Panc1 (cell line): ENCODE measurements around the gene NEGR1. TPM values are rescaled to one million over a fixed set of nuclear protein-coding genes. Genes with fewer than 3 reads are reported as not detected.

Experiments used
- ATAC-seq: fragments of 200-7000 bp; cut with Tn5 transposase; 2 replicates; pipeline ENCODE4 v1.9.1; 2020; ENCODE audit warnings: mild to moderate bottlenecking, moderate library complexity
- BruUV-seq: library from RNA; stranded (reverse); fragments of 400-500 nt; replicated peaks from 2 replicates; lab custom pipeline; 2021; lab: Mats Ljungman, UMichigan
- CTCF ChIA-PET: fragments of 300-600 bp; sonication (Branson Sonifier 250); formaldehyde crosslinking; loops from one replicate; lab custom pipeline; 2022; ENCODE audit warnings: antibody characterized with exemption; lab: Charles Lee
- POLR2A ChIA-PET: fragments of 300-600 bp; sonication (Branson Sonifier 250); formaldehyde crosslinking; loops from one replicate; lab custom pipeline; 2022; ENCODE audit warnings: antibody characterized with exemption; lab: Charles Lee
- DNase-seq: peaks from one replicate; pipeline ENCODE4 v3.0.0-alpha.2; 2010; ENCODE audit warnings: low read depth, low spot score
- H3K27ac ChIP-seq: 2 replicates; pipeline ENCODE4 v1.5.1; 2011; ENCODE audit warnings: mild to moderate bottlenecking, low read length, inconsistent platforms
- H3K27me3 ChIP-seq: fragments of 200-500 bp; sonication (Bioruptor generic); 2 replicates; pipeline ENCODE4 v1.6.0; 2014; ENCODE audit warnings: low read length, inconsistent platforms; ENCODE audit not compliant: control insufficient read depth, insufficient read depth
- H3K36me3 ChIP-seq: fragments of 200-500 bp; sonication (Bioruptor generic); 2 replicates; pipeline ENCODE4 v1.5.1; 2014; ENCODE audit warnings: inconsistent platforms, mild to moderate bottlenecking, low read length, moderate library complexity; ENCODE audit not compliant: control insufficient read depth, insufficient read depth
- H3K4me1 ChIP-seq: 2 replicates; pipeline ENCODE4 v1.5.1; 2011; ENCODE audit warnings: inconsistent platforms, mild to moderate bottlenecking, low read length, moderate library complexity; ENCODE audit not compliant: control insufficient read depth, insufficient read depth
- H3K4me3 ChIP-seq, 2 experiments: 2 replicates each; pipeline ENCODE4 v1.5.1; 2011 to 2012; ENCODE audit warnings: low read depth in 2 of 2, low read length in 2 of 2, mild to moderate bottlenecking in 2 of 2, inconsistent platforms in 1 of 2, moderate library complexity in 1 of 2
- H3K9me3 ChIP-seq: fragments of 200-500 bp; sonication (Bioruptor generic); 2 replicates; pipeline ENCODE4 v1.5.1; 2014; ENCODE audit warnings: low read depth, mild to moderate bottlenecking, inconsistent platforms, low read length, moderate library complexity; ENCODE audit not compliant: control insufficient read depth, insufficient read depth
- CTCF ChIP-seq: fragments of 450-650 bp; IDR thresholded peaks from 2 replicates; pipeline ENCODE4 v1.5.1; 2017; ENCODE audit warnings: mild to moderate bottlenecking
- POLR2AphosphoS5 ChIP-seq: IDR thresholded peaks from 2 replicates; pipeline ENCODE4 v1.6.1; 2012; ENCODE audit warnings: mild to moderate bottlenecking, low read depth, low read length, moderate library complexity
- REST ChIP-seq, 2 experiments: IDR thresholded peaks; 2 replicates each; pipeline ENCODE4 v1.6.1; 2011 to 2012; ENCODE audit warnings: low read depth in 2 of 2, control low read depth in 1 of 2, low read length in 1 of 2, mild to moderate bottlenecking in 1 of 2, moderate library complexity in 1 of 2; ENCODE audit not compliant: insufficient read depth in 1 of 2
- SIN3A ChIP-seq: IDR thresholded peaks from 2 replicates; pipeline ENCODE4 v1.6.1; 2012; ENCODE audit warnings: low read depth, mild to moderate bottlenecking, low read length, moderate library complexity, borderline replicate concordance; ENCODE audit not compliant: insufficient read depth
- TCF7L2 ChIP-seq: IDR thresholded peaks from 2 replicates; pipeline ENCODE4 v1.6.1; 2011; ENCODE audit warnings: mild to moderate bottlenecking, low read depth, low read length, inconsistent platforms
- in situ Hi-C: cut with HindIII; loops from 2 replicates; pipeline ENCODE4 v1.10.0; 2016; ENCODE audit warnings: low sequenced_read_pairs, low pct_unique_long_range_greater_than_20kb
- intact Hi-C: fragments of 100-400 bp; cut with micrococcal nuclease; formaldehyde crosslinking; loops from one replicate; pipeline ENCODE4 v1.10.0; 2022; ENCODE audit not compliant: unreplicated experiment
- total RNA-seq: library from RNA; stranded (reverse); gene quantifications from one replicate; pipeline ENCODE4 v1.2.1, GENCODE V29; 2021; ENCODE audit not compliant: unreplicated experiment

NEGR1 gene
- total RNA-seq, 1 experiment from 2014 or later: 2.7 TPM

GRCh38 chr1:72117621-72118020 is 164.7 kb downstream of the NEGR1 start:
- POLR2A ChIA-PET: no interaction called here
- no peaks in the 10 kb centered on the region for H3K27me3 ChIP-seq
- H3K4me1 ChIP-seq: no peaks in the 10 kb centered on the region
- H3K36me3 ChIP-seq: no peaks in the 10 kb centered on the region
- no peak for ATAC-seq
- no peak overlapping the region for H3K4me3 ChIP-seq
- no peak overlapping the region for H3K27ac ChIP-seq
- no peaks in the 10 kb centered on the region for H3K9me3 ChIP-seq
- intact Hi-C loops (no loop called here), in situ Hi-C loops (no loop called here)
- TF ChIP-seq CTCF (no peak), TCF7L2 (no peak), REST (IDR thresholded peaks at IDR 0.05; ENCODE audit: insufficient read depth in 1 of 2, low read depth in 2 of 2, low read length in 1 of 2) (no peak), POLR2AphosphoS5 (no peak), SIN3A (no peak)
- BruUV-seq: no TSS peak
- CTCF ChIA-PET: no interaction called here
- no peak for DNase-seq

- no peak overlapping the region for H3K27ac ChIP-seq
- DNase-seq (no peak), ATAC-seq (no peak)
- ChIA-PET CTCF (no interaction called here), POLR2A (no interaction called here)
- intact Hi-C loops (no loop called here), in situ Hi-C loops (no loop called here)
- H3K4me3 ChIP-seq: no peak overlapping the region
- BruUV-seq: no TSS peak
- no peaks in the 10 kb centered on the region for H3K4me1 ChIP-seq
- TF ChIP-seq TCF7L2 (no peak), REST (IDR thresholded peaks at IDR 0.05; ENCODE audit: insufficient read depth in 1 of 2, low read depth in 2 of 2, low read length in 1 of 2) (no peak), SIN3A (no peak), POLR2AphosphoS5 (no peak), CTCF (no peak)
- H3K36me3 ChIP-seq: no peaks in the 10 kb centered on the region
- H3K9me3 ChIP-seq: no peaks in the 10 kb centered on the region
- H3K27me3 ChIP-seq: no peaks in the 10 kb centered on the region
Observed at GRCh38 chr1:72115290-72115689, 167.0 kb downstream of the NEGR1 start.
